ENCODE results near the gene IMMP2L. TPM values are rescaled to one million over a fixed set of nuclear protein-coding genes. Genes with fewer than 3 reads are reported as not detected.
A peak's percentile ranks its signal among the peaks of the same experiment; 100 is the strongest.

IMMP2L gene
- total RNA-seq, 1 experiment from 2014 or later, result 13.6 TPM

DNA sequence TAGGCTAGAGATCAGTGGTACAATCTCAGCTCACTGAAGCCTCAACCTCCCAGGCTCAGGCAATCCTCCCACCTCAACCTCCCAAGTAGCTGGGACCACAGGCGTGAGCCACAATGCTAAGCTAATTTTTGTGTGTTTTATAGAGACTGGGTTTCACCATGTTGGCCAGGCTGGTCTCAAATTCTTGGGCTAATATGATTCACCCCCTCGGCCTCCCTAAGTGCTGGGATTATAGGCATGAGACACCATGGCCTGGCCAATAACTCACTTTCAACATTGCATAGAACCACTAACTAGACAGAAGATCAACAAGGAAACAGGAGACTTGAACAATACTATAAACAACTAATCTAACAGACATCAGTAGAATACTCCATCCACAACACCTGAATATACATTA lies 279.7 kb downstream of the IMMP2L start:
- no peaks in the 10 kb centered on the region for H3K9me3 Mint-ChIP-seq
- H3K4me1 Mint-ChIP-seq, result peaks cover 7% of the 10 kb centered on the region
- DNase-seq (ENCODE audit: low spot score) (no peak), ATAC-seq (no peak)
- ChIA-PET POLR2A (no interaction called here), CTCF (no interaction called here)
- no peak overlapping the region for H3K4me3 Mint-ChIP-seq
- no peaks in the 10 kb centered on the region for H3K36me3 Mint-ChIP-seq
- H3K27me3 Mint-ChIP-seq (ENCODE audit: low read depth), result no peaks in the 10 kb centered on the region
- TF ChIP-seq USF1 (CRISPR knock-in tag; IDR thresholded peaks at IDR 0.05) (no peak), ZNF263 (CRISPR knock-in tag; IDR thresholded peaks at IDR 0.05; ENCODE audit: low read depth) (no peak), ZNF138 (CRISPR knock-in tag; conservative IDR thresholded peaks at IDR 0.05) (no peak), ERG (CRISPR knock-in tag; IDR thresholded peaks at IDR 0.05) (no peak), MAX (CRISPR knock-in tag; IDR thresholded peaks at IDR 0.05) (no peak), ZNF416 (CRISPR knock-in tag; IDR thresholded peaks at IDR 0.05) (no peak)
- TF ChIP-seq, protein P1, sequence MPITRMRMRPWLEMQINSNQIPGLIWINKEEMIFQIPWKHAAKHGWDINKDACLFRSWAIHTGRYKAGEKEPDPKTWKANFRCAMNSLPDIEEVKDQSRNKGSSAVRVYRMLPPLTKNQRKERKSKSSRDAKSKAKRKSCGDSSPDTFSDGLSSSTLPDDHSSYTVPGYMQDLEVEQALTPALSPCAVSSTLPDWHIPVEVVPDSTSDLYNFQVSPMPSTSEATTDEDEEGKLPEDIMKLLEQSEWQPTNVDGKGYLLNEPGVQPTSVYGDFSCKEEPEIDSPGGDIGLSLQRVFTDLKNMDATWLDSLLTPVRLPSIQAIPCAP (CRISPR knock-in tag; IDR thresholded peaks at IDR 0.05), result no peak
- TF ChIP-seq, protein P2, sequence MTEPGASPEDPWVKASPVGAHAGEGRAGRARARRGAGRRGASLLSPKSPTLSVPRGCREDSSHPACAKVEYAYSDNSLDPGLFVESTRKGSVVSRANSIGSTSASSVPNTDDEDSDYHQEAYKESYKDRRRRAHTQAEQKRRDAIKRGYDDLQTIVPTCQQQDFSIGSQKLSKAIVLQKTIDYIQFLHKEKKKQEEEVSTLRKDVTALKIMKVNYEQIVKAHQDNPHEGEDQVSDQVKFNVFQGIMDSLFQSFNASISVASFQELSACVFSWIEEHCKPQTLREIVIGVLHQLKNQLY (CRISPR knock-in tag; IDR thresholded peaks at IDR 0.05), result no peak
- H3K27ac Mint-ChIP-seq, result no peak overlapping the region

- Mint-ChIP-seq H3K9me3 (peaks cover 11% of the 10 kb centered on the region), H3K4me3 (no peak overlapping the region), H3K27ac (no peak overlapping the region), H3K36me3 (no peaks in the 10 kb centered on the region), H3K27me3 (ENCODE audit: low read depth) (no peaks in the 10 kb centered on the region), H3K4me1 (peaks cover 18% of the 10 kb centered on the region)
- peak; percentile 46; the same call in 1 of the 2 replicates for ATAC-seq
- TF ChIP-seq E2F4 (CRISPR knock-in tag; IDR thresholded peaks at IDR 0.05; ENCODE audit: borderline replicate concordance, low read depth) (no peak), KAT7 (CRISPR knock-in tag; IDR thresholded peaks at IDR 0.05; ENCODE audit: borderline replicate concordance) (no peak)
- CTCF ChIA-PET, result no interaction called here
- POLR2A ChIA-PET, result no interaction called here
- no peak for DNase-seq (ENCODE audit: low spot score)
Observed at GRCh38 chr7:111274857-111275256, 287.4 kb downstream of the IMMP2L start.

- Mint-ChIP-seq H3K36me3 (no peaks in the 10 kb centered on the region), H3K9me3 (peaks cover 11% of the 10 kb centered on the region), H3K27ac (no peak overlapping the region), H3K4me3 (no peak overlapping the region), H3K27me3 (ENCODE audit: low read depth) (no peaks in the 10 kb centered on the region), H3K4me1 (peaks cover 21% of the 10 kb centered on the region)
- ATAC-seq, result no peak
- CTCF ChIA-PET, result no interaction called here
- DNase-seq (ENCODE audit: low spot score), result no peak
- POLR2A ChIA-PET, result no interaction called here
- TF ChIP-seq ZNF425 (CRISPR knock-in tag; conservative IDR thresholded peaks at IDR 0.05) (no peak), E2F4 (CRISPR knock-in tag; IDR thresholded peaks at IDR 0.05; ENCODE audit: borderline replicate concordance, low read depth) (no peak), ZNF423 (CRISPR knock-in tag; IDR thresholded peaks at IDR 0.05) (no peak), TCF7 (CRISPR knock-in tag; IDR thresholded peaks at IDR 0.05; ENCODE audit: low read depth) (no peak), GABPB1 (CRISPR knock-in tag; IDR thresholded peaks at IDR 0.05) (no peak), JAZF1 (CRISPR knock-in tag; IDR thresholded peaks at IDR 0.05) (no peak), ZNF232 (CRISPR knock-in tag; IDR thresholded peaks at IDR 0.05) (no peak), CREM (CRISPR knock-in tag; IDR thresholded peaks at IDR 0.05) (no peak), NR1H2 (CRISPR knock-in tag; IDR thresholded peaks at IDR 0.05) (no peak), FOXJ3 (CRISPR knock-in tag; IDR thresholded peaks at IDR 0.05; ENCODE audit: borderline replicate concordance) (no peak), OVOL2 (CRISPR knock-in tag; IDR thresholded peaks at IDR 0.05; ENCODE audit: borderline replicate concordance) (no peak), ZNF263 (CRISPR knock-in tag; IDR thresholded peaks at IDR 0.05; ENCODE audit: low read depth) (no peak), CBFB (CRISPR knock-in tag; IDR thresholded peaks at IDR 0.05; ENCODE audit: low read depth) (no peak)
- TF ChIP-seq, protein P3, sequence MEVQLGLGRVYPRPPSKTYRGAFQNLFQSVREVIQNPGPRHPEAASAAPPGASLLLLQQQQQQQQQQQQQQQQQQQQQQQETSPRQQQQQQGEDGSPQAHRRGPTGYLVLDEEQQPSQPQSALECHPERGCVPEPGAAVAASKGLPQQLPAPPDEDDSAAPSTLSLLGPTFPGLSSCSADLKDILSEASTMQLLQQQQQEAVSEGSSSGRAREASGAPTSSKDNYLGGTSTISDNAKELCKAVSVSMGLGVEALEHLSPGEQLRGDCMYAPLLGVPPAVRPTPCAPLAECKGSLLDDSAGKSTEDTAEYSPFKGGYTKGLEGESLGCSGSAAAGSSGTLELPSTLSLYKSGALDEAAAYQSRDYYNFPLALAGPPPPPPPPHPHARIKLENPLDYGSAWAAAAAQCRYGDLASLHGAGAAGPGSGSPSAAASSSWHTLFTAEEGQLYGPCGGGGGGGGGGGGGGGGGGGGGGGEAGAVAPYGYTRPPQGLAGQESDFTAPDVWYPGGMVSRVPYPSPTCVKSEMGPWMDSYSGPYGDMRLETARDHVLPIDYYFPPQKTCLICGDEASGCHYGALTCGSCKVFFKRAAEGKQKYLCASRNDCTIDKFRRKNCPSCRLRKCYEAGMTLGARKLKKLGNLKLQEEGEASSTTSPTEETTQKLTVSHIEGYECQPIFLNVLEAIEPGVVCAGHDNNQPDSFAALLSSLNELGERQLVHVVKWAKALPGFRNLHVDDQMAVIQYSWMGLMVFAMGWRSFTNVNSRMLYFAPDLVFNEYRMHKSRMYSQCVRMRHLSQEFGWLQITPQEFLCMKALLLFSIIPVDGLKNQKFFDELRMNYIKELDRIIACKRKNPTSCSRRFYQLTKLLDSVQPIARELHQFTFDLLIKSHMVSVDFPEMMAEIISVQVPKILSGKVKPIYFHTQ (CRISPR knock-in tag; IDR thresholded peaks at IDR 0.05), result no peak
Observed at GRCh38 chr7:111272092-111272491, 290.2 kb downstream of the IMMP2L start.

Data from WTC11 (cell line).